Choroid plexus epithelial cell (primary cell): ENCODE data around the gene LAMA4.

ENCODE experiments used
- DNase-seq: peaks from one replicate; pipeline ENCODE4 v3.0.0-alpha.2; 2010; ENCODE audit warnings: low read depth
- H3K4me3 ChIP-seq: 2 replicates; pipeline ENCODE4 v1.5.1; 2011; ENCODE audit warnings: low read depth, mild to moderate bottlenecking, control low read depth, low read length, moderate library complexity
- TF ChIP-seq, protein P1 (sequence below): conservative IDR thresholded peaks from 2 replicates; pipeline ENCODE4 v1.5.1; 2011; ENCODE audit warnings: low read depth, mild to moderate bottlenecking, control low read depth, inconsistent platforms, low read length, moderate library complexity

The LAMA4 gene

DNA sequence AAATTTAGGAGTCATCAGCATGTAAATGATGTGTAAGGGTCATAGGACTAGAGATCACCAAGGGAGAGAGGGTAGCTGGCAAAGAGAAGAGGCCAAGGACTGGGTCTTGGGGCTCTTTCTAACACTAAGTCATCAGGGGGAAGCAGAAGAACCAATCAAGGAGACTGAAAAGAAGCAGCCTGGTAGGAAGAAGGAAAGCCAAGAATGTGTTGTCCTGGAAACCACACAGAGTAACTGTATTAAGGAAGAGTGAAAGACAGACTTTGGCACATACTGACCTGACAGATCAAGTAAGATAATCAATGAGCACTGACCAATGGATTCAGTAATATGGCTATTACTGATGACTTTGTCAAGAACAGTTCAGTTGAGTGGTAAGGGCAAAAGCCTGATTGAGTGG is 42.3 kb upstream of the LAMA4 start:
- TF ChIP-seq, protein P1, sequence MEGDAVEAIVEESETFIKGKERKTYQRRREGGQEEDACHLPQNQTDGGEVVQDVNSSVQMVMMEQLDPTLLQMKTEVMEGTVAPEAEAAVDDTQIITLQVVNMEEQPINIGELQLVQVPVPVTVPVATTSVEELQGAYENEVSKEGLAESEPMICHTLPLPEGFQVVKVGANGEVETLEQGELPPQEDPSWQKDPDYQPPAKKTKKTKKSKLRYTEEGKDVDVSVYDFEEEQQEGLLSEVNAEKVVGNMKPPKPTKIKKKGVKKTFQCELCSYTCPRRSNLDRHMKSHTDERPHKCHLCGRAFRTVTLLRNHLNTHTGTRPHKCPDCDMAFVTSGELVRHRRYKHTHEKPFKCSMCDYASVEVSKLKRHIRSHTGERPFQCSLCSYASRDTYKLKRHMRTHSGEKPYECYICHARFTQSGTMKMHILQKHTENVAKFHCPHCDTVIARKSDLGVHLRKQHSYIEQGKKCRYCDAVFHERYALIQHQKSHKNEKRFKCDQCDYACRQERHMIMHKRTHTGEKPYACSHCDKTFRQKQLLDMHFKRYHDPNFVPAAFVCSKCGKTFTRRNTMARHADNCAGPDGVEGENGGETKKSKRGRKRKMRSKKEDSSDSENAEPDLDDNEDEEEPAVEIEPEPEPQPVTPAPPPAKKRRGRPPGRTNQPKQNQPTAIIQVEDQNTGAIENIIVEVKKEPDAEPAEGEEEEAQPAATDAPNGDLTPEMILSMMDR = no peak
- peak; percentile 25 for DNase-seq
- no peak overlapping the region for H3K4me3 ChIP-seq

DNA sequence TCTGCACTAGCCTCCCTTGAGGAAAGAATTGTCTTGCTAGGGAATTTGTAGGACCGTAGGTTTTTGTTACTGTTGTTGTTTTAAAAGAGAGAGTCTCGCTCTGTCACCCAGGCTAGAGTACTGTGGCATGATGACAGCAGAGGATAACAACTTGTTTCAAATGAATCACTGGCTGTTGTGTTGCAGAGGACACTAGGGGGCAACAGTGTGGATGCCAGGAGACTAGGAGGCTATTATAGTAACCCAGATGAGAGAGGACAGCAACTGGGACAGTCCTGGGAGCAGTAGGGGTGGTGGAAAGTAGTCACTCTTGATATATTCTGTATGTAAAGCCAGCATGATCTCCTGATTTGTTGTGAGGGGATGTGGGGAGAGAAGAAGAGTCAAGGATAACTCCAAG is 41.8 kb upstream of the LAMA4 start:
- TF ChIP-seq, protein P1 = peak; percentile 82
- peak; percentile 74 for DNase-seq
- no peak overlapping the region for H3K4me3 ChIP-seq

DNA sequence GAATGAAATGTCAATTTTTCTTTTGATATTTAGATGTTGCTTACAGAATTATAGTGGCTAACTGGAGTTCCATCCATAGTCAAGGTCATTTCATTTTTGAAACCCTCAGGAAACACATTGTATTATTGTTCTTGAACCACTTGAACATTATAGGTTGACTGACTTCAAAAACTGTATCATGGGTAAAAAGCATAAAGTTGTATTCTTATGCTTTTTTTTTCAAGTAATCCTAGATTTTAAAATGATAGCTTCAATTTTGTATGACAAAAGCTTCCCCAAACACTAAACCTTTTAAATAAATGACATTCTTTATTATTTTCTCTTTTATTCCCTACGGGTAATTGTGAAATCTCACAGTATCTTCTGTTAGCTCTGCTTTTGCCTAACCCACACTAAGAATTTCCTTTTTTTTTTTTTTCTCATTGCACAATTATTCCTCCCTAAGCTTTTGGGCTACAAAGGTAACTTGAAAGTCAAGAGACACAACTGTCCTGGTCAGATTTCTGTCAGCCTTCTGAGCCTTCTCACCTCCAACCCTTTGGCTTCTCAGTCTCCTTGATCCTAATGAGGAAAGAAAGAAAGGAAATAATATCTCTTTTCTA is 36.9 kb upstream of the LAMA4 start:
- no peak overlapping the region for H3K4me3 ChIP-seq
- DNase-seq = no peak
- TF ChIP-seq, protein P1 = no peak

DNA sequence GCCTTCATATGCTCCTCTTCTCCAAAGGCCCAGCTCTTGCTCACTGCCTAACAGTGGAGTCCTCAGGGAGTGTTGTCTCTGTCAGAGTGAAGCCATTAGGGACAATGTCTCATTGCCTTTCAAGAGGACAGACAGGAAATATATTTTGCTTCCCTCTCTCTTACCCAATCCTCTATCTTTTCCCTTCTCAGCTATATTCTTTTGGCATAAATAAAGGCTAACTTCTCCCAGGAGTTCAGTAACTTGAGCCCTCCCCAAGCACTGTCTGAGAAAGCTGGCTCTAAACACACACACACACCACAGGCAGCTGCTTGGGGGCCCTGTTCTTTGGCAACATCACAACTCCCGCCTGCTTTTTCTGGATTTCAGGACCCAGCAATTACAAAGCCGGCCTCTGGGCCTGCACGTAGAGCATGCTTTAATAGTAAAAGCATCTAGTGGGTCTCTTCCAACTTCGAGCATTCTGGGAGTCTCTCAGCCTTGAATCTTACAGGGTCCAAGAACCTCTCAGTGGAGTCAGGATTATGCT is 34.7 kb upstream of the LAMA4 start:
- TF ChIP-seq, protein P1 = peak; percentile 22
- no peak overlapping the region for H3K4me3 ChIP-seq
- DNase-seq = peak; percentile 98

DNA sequence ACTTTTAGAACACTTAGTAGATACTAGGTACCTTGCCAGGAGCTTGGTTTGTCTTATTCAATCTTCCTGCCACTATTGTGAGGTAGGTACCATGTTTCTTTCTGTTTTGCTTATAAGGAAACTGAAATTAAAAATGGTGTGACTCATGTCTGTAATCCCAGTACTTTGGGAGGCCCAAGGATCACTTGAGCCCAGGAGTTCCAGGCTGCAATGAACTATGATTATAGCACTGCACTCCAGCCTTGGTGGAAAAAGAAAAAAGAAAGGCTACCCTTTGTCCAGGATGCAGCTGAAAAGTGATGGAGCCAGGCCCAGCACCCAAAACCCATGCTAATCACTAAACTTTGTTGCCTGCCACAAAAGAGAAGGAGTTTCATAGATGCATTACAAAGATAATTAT is 34.1 kb upstream of the LAMA4 start:
- TF ChIP-seq, protein P1 = no peak
- H3K4me3 ChIP-seq = no peak overlapping the region
- peak; percentile 23 for DNase-seq

DNA sequence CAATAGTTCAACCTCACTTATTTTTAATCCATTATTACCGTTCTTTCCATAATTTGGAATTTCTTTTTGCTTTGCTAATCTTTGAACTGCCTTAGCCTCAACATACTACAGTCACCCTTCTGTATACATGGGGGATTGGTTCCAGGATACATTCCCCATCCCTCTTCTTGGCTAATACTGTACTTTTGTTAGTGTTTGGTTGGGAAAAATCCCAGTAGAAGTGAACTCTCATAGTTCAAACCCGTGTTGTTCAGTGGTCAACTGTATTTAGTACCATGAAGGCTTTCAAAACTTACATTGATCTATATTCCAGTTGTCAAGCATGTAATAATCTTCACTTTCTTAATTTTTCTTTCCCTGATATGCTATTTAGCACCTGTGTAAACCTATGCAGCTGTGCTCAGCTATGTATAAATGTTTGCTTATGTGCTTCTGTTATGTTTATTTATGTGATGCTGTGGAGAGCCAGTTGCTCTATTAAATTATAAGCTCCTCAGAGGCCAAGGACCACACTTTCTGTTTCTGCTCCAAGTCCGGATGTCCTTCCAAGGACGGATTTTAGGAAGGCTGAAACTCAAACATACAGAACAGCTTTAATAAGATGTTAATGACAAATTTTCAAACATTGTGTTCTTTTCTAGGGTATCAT is 33.3 kb upstream of the LAMA4 start:
- no peak overlapping the region for H3K4me3 ChIP-seq
- TF ChIP-seq, protein P1 = no peak
- no peak for DNase-seq

DNA sequence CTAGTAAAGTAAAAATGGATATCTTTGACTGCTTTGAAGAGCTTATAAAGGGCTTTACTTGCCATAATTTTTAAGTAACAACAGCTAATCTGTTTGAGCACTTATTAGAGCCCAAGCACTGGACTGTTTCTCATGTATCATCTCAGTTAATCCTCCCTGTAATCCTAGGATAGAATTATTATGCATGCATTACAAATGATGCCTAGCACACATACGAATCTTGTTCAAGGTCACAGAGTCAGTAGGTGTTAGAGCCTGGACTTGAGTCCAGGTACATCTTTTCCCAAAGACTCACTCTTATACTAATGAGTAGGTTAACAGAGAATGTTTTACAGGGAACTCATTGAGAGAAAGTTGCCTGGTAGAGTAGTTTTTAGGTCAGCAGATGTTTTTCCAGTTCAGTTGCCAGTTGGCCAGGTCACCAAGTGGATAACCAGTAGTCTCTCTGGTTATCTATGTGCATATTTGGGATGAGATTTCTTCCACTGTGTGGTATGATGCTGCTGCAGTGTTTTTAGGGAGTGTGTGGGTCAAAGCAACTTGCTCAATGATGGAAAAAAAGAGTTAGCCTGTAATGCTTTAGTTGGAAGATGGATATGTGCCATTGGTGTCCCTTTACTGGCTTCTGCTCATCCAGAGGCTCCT is 32.3 kb upstream of the LAMA4 start:
- no peak overlapping the region for H3K4me3 ChIP-seq
- DNase-seq = no peak
- TF ChIP-seq, protein P1 = no peak
